Skeletal muscle cell (primary cell): ENCODE results near the gene GLIS1.

Experiments
- DNase-seq: peaks from one replicate; pipeline ENCODE4 v3.0.0-alpha.2; 2010; ENCODE audit warnings: low read depth
- H3K4me3 ChIP-seq: 2 replicates; pipeline ENCODE4 v1.5.1; 2011; ENCODE audit warnings: low read depth, mild to moderate bottlenecking, control low read depth, low read length, moderate library complexity

GLIS1 gene

DNA sequence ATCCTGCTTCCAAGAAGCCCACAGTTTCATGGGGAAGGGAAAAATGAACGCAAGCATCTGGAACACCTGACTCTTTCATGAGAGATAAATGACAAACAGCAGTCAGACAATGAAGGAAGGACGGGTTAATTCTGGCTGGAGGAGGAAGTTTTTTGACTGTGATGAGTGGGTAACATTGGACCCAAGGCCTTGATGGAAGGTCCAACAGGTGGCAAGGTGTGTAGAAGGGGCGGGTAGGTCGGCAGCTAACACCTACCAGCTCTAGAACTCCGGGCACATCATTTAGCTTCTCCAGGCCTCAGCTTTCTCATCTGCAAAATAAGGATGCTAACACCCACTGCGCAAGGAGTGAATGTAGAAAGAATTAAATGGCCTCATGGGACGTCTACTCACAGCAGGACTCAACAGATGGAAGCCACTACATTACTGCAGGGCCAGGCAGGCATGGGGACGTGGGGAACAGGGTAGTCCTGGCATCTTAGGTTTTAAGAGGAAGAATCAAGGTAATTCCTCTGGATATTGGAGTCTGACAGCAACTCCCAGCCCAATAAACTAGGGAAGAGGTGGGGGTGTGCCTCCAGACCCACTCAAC lies 12.9 kb downstream of the GLIS1 start:
- H3K4me3 ChIP-seq = no peak overlapping the region
- no peak for DNase-seq

GRCh38 chr1:53725238-53725689 lies 13.7 kb downstream of the GLIS1 start:
- no peak overlapping the region for H3K4me3 ChIP-seq
- DNase-seq = no peak

- no peak overlapping the region for H3K4me3 ChIP-seq
- DNase-seq = no peak
Observed at GRCh38 chr1:53722025-53722424, 16.9 kb downstream of the GLIS1 start.

GRCh38 chr1:53721088-53721487 lies 17.9 kb downstream of the GLIS1 start:
- DNase-seq = no peak
- no peak overlapping the region for H3K4me3 ChIP-seq

GRCh38 chr1:53719469-53719868 lies 19.5 kb downstream of the GLIS1 start:
- DNase-seq = no peak
- H3K4me3 ChIP-seq = no peak overlapping the region

- H3K4me3 ChIP-seq = no peak overlapping the region
- DNase-seq = no peak
Observed at GRCh38 chr1:53718443-53718842, 20.5 kb downstream of the GLIS1 start.

- H3K4me3 ChIP-seq = no peak overlapping the region
- no peak for DNase-seq
Observed at GRCh38 chr1:53717025-53717804, 21.7 kb downstream of the GLIS1 start.

DNA sequence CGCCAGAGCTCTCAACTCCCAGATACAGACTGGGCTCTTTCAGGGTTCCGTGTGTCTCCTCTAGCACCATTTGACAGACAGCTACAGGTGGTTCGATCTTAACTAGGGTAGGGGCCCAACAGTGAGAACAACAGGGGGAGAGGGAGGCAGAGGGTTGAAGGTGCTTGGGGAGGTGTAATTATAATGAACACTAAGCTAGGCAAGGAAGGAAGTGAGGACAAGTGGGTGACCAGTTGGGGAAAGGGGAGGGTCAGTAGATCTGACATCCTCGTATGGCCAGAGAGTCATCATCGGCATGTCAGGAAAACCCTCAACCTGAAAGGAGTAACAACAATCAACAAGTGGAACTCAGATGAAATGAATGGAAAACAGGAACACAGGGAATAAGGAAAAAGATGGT lies 22.8 kb downstream of the GLIS1 start:
- no peak for DNase-seq
- no peak overlapping the region for H3K4me3 ChIP-seq

DNA sequence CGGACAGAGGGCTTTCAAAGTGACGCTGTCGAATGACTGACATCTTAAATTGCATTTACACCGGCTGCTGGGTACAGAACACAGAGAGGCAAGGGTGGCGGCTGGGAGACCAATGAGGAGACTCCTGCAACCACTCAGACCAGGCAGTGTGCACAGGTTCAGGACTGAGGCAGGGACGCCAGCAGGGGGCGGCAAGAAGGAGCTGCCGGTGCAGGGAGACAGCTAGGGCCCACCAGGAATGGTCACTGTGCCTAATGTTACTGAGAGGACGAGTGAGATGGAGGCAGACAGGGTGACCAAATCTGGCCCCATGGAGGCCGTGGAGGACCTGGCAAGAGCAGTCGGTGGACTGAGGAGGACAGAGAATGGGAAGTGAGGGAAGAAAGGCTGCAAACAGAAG lies 23.5 kb downstream of the GLIS1 start:
- no peak overlapping the region for H3K4me3 ChIP-seq
- no peak for DNase-seq

DNA sequence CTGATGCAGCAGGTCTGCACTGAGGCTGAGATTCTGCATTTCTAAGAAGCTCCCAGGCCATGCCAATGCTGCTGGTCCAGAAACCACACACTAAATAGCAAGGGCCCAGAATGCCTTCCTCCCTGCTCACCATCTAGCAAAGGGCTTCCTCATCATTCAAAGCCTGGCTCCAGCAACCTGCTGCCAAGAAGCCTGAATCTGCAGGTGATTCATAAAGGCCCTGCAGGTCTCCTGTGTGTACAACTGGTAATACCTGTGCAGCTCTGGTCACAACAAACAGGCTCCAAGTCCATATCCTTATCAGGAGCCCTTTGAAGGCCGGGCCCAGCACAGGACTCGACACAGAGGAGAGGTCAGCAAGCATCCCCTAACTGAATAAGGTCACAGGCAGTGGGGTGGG lies 26.7 kb downstream of the GLIS1 start:
- no peak overlapping the region for H3K4me3 ChIP-seq
- no peak for DNase-seq

- no peak overlapping the region for H3K4me3 ChIP-seq
- DNase-seq = no peak
Observed at GRCh38 chr1:53710584-53710983, 28.4 kb downstream of the GLIS1 start.

DNA sequence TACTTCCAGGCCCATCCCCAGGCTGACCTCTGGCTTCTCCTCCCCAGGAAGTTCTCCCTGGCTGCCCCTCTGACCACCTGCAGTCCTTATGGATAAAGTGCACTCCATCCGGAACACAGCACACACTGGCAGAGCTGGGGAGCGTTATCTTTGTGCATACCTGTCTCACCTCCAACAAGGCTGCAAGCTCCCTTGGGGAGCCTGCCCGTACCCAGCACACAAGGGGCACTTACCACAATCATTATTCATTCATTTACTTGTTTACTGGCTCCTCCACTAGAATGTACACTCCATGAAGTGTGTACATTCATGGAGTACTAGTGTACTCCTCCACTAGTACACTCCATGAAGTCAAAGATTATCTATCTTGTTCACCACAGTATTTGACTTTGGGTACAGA lies 30.3 kb downstream of the GLIS1 start:
- no peak for DNase-seq
- no peak overlapping the region for H3K4me3 ChIP-seq

GRCh38 chr1:53706356-53706755 lies 32.6 kb downstream of the GLIS1 start:
- no peak overlapping the region for H3K4me3 ChIP-seq
- DNase-seq = no peak

DNA sequence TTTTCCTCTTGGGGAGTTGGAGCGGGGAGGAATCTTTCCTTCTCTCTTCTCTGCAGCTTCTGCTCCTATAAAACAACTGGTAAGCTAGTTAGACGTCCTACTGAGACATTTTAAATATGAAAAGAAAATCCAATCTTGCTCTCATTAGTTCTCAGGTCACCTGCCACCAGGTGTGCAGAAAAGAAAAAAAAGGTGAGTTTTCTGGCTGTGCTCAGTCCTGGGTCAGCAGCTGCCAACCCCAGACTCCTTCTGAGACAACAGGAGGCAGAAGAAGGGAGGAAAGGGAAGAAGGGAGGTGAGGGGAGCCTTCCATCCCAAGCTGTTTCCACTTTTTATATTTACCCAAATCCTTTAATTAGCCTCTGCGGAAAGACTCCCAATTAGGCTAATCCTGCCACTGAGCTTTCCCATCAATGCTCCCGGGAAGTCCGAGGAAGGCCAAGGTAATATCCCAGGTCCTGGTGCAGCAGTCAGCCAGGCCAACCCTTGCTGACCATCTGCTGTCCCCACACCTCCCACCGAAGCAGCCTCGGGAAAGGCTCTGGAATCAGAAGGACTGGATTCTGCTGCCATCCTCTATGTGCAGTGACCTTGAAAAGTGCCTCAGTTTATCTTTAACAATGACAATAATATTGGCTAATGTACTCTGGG lies 33.4 kb downstream of the GLIS1 start:
- no peak overlapping the region for H3K4me3 ChIP-seq
- no peak for DNase-seq

DNA sequence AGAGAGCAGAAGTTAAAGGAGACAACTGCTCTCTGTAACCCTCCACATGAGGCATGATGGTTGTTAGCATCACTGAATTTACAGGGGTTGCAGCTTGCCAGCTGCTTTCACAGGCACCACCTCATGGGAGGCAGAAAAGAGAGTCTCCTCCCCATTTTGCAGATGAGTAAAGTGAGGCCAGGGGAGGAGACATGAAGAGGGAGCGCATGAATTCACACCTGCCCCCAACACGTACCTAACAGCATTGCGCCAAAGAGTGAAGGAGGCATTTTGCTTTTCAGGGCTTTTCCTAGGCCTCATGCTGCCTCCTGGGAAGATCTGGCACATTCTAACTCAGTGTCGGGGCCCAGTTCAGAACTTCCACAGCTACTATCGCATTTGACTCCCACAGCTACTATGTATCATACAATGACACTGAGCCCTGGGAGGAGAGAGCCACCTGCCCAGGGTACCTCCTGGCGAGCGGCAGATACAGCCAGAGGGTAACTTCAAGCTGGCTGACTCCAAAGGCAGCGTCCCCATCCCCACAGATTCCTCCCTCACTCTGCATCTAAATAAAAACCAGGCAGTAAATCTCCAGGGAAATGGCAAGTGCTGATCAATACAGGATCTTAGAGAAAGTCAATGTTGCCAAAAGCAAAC lies 34.0 kb downstream of the GLIS1 start:
- H3K4me3 ChIP-seq = no peak overlapping the region
- DNase-seq = no peak

GRCh38 chr1:53704304-53704703 lies 34.7 kb downstream of the GLIS1 start:
- no peak overlapping the region for H3K4me3 ChIP-seq

DNA sequence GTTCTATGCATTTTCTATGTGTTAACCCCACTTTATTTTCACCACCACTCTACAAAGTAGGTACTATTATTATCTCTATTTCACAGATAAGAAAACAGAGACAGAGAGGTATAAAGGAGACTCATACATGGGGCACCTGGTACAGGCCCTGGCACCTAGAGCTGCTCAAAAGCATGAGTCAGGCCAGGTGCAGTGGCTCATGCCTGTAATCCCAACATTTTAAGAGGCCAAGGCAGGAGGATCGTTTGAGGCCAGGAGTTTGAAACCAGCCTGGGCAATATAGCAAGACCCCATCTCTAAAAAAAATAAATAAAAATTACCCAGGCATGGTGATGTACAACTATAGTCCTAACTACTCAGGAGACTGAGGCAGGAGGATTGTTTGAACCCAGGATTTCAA lies 35.8 kb downstream of the GLIS1 start:
- DNase-seq = no peak
- H3K4me3 ChIP-seq = no peak overlapping the region

More at GRCh38 chr1:53704304-53704703, 34.7 kb downstream of the GLIS1 start:
- no peak for DNase-seq

- no peak for DNase-seq
- H3K4me3 ChIP-seq = no peak overlapping the region
Observed at GRCh38 chr1:53702341-53702740, 36.6 kb downstream of the GLIS1 start.

- DNase-seq = no peak
- no peak overlapping the region for H3K4me3 ChIP-seq
Observed at GRCh38 chr1:53700776-53701175, 38.2 kb downstream of the GLIS1 start.

DNA sequence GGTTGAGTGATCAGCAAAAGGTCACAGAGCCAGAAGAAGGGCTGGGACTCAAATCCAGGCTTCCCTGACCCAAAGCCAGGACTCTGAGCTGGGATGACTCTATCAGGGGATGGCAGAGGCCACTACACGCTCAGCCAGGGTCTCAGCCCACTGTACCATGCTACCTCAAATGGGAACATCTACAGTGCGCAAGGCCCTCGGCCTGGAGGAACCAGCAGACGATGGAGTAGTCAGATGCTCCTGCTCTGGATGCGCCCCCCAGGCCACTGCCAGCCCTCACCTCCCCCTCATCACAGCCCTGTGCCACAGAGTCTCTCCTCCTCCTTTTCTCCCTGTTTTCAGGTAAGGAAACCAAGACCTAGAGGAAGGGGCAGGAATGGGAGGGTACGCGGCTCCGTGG lies 39.0 kb downstream of the GLIS1 start:
- H3K4me3 ChIP-seq = no peak overlapping the region
- no peak for DNase-seq
